GM21529 (cell line): ENCODE data around the gene BICC1.

Source experiments
- ATAC-seq: cut with Tn5 transposase; IDR thresholded peaks from one replicate; pipeline ENCODE4 v1.9.1; 2021; ENCODE audit not compliant: unreplicated experiment

The BICC1 gene

GRCh38 chr10:58771863-58772262 lies 259.2 kb downstream of the BICC1 start:
- no peak for ATAC-seq

- no peak for ATAC-seq
Observed at GRCh38 chr10:58772758-58773157, 260.1 kb downstream of the BICC1 start.

GRCh38 chr10:58773341-58773740 lies 260.7 kb downstream of the BICC1 start:
- no peak for ATAC-seq

GRCh38 chr10:58773944-58774343 lies 261.3 kb downstream of the BICC1 start:
- no peak for ATAC-seq

- ATAC-seq = no peak
Observed at GRCh38 chr10:58775960-58776567, 263.4 kb downstream of the BICC1 start.

GRCh38 chr10:58776568-58777318 lies 264.1 kb downstream of the BICC1 start:
- no peak for ATAC-seq

- no peak for ATAC-seq
Observed at GRCh38 chr10:58778966-58779365, 266.3 kb downstream of the BICC1 start.

GRCh38 chr10:58779594-58779993 lies 266.9 kb downstream of the BICC1 start:
- no peak for ATAC-seq

GRCh38 chr10:58780476-58780875 lies 267.8 kb downstream of the BICC1 start:
- no peak for ATAC-seq

GRCh38 chr10:58781873-58782488 lies 269.3 kb downstream of the BICC1 start:
- peak; percentile 77 for ATAC-seq

GRCh38 chr10:58782876-58783851 lies 270.5 kb downstream of the BICC1 start:
- no peak for ATAC-seq

GRCh38 chr10:58784361-58784760 lies 271.7 kb downstream of the BICC1 start:
- no peak for ATAC-seq

- ATAC-seq = no peak
Observed at GRCh38 chr10:58785354-58785753, 272.7 kb downstream of the BICC1 start.

- ATAC-seq = no peak
Observed at GRCh38 chr10:58791137-58791536, 278.5 kb downstream of the BICC1 start.

- no peak for ATAC-seq
Observed at GRCh38 chr10:58795560-58795959, 282.9 kb downstream of the BICC1 start.

GRCh38 chr10:58796242-58796641 lies 283.6 kb downstream of the BICC1 start:
- no peak for ATAC-seq

GRCh38 chr10:58796824-58797223 lies 284.2 kb downstream of the BICC1 start:
- ATAC-seq = no peak

- no peak for ATAC-seq
Observed at GRCh38 chr10:58797356-58797755, 284.7 kb downstream of the BICC1 start.

GRCh38 chr10:58802047-58802446 lies 289.4 kb downstream of the BICC1 start:
- ATAC-seq = no peak

- no peak for ATAC-seq
Observed at GRCh38 chr10:58806323-58806722, 293.7 kb downstream of the BICC1 start.

- no peak for ATAC-seq
Observed at GRCh38 chr10:58806970-58807628, 294.4 kb downstream of the BICC1 start.
